ENCODE measurements around the gene FAM186B. TPM values are rescaled to one million over a fixed set of nuclear protein-coding genes. Genes with fewer than 3 reads are reported as not detected.

Gene FAM186B
- total RNA-seq, 1 experiment from 2014 or later: 0.46 TPM

- Histone ChIP-seq H2BK20ac (ENCODE audit: low read depth, low read length, poor library complexity, severe bottlenecking) (no peak overlapping the region), H2AK5ac (ENCODE audit: insufficient read length, low read length) (no peak overlapping the region), H3K14ac (ENCODE audit: insufficient read depth, low read length) (no peak overlapping the region), H2BK120ac (ENCODE audit: low read depth, low read length, poor library complexity, severe bottlenecking) (no peak overlapping the region), H3K4ac (ENCODE audit: low read depth, low read length) (no peak overlapping the region), H3K4me2 (ENCODE audit: insufficient read depth, insufficient read length, low read length) (no peak overlapping the region), H3K79me1 (ENCODE audit: insufficient read depth, low read depth, low read length, poor library complexity, severe bottlenecking) (no peaks in the 10 kb centered on the region), H3K18ac (ENCODE audit: insufficient read length, low read depth, low read length) (no peak overlapping the region), H2BK15ac (ENCODE audit: low read depth, low read length) (no peak overlapping the region), H4K5ac (ENCODE audit: insufficient read length, low read depth, low read length) (no peak overlapping the region), H3K27ac (ENCODE audit: insufficient read length, low read depth, low read length) (no peak overlapping the region), H4K91ac (ENCODE audit: insufficient read length, low read depth, low read length) (no peak overlapping the region), H2BK5ac (ENCODE audit: insufficient read length, low read length) (no peak overlapping the region), H2BK12ac (ENCODE audit: insufficient read length, low read depth, low read length) (no peak overlapping the region), H3K23ac (ENCODE audit: insufficient read length, low read depth, low read length) (no peak overlapping the region), H4K8ac (replicated peaks; ENCODE audit: insufficient read length, low read depth, low read length) (no peak overlapping the region), H3K23me2 (ENCODE audit: insufficient read length, low read depth, low read length, poor library complexity, severe bottlenecking) (no peaks in the 10 kb centered on the region), H3K9ac (ENCODE audit: extremely low read depth, insufficient read length, low read length) (no peak overlapping the region), H4K20me1 (ENCODE audit: control insufficient read depth, insufficient read depth, insufficient read length) (no peaks in the 10 kb centered on the region), H3T11ph (ENCODE audit: low read length) (no peak overlapping the region), H3K27me3 (ENCODE audit: insufficient read depth, low read length) (no peaks in the 10 kb centered on the region), H3K9me3 (ENCODE audit: control insufficient read depth, low read depth, low read length) (no peaks in the 10 kb centered on the region), H2AFZ (ENCODE audit: low read length) (no peak overlapping the region), H3K4me1 (ENCODE audit: insufficient read depth, low read length) (no peaks in the 10 kb centered on the region), H3K79me2 (ENCODE audit: insufficient read depth, low read length) (no peaks in the 10 kb centered on the region), H3K56ac (ENCODE audit: insufficient read length, low read depth, low read length) (no peak overlapping the region)
- H3K9me3 Mint-ChIP-seq: no peaks in the 10 kb centered on the region
- peak overlapping the region; percentile 35 to 91 (median 90); a peak in 6 of 7 replicates for H3K27ac Mint-ChIP-seq
- no peak for DNase-seq
- no peaks in the 10 kb centered on the region for H3K27me3 Mint-ChIP-seq (ENCODE audit: low read depth)
- H3K36me3 Mint-ChIP-seq (ENCODE audit: insufficient read depth in 1 of 3, low read depth in 3 of 3): peaks cover 40 to 84% (median 78%) of the 10 kb centered on the region in 3 experiments
- H3K4me3 Mint-ChIP-seq: no peak overlapping the region; a peak in 1 of 5 replicates
- WGBS (ENCODE audit: extremely low coverage, insufficient read length, low lambda C conversion rate): no CpG with 5 or more reads among the region's 12 CpGs
- no peak for TF ChIP-seq CTCF (conservative IDR thresholded peaks at IDR 0.05)
- peaks cover 10 to 15% of the 10 kb centered on the region in 2 experiments for H3K4me1 Mint-ChIP-seq
These were observed 41.6 kb upstream of the FAM186B start for GRCh38 chr12:49646871-49647654.
